H4 (cell line): ENCODE data around the gene ISG15. TPM values are rescaled to one million over a fixed set of nuclear protein-coding genes. Genes with fewer than 3 reads are reported as not detected.
"Not testable (repeated sequence)": the region's sequence is repeated elsewhere in the genome, so short reads cannot be mapped to it uniquely, and the experiment has no call there.

Experiments
- DNase-seq: peaks from one replicate; pipeline ENCODE4 v3.0.0-alpha.2; 2015; ENCODE audit warnings: low spot score
- total RNA-seq: library from RNA; depleted of rRNA; stranded (reverse); fragments of >200 nt; shearing (Covaris generic); gene quantifications from 2 replicates; pipeline ENCODE4 v1.2.3, GENCODE V29; 2014

The ISG15 gene
- total RNA-seq, 1 experiment from 2014 or later = 353 TPM

DNA sequence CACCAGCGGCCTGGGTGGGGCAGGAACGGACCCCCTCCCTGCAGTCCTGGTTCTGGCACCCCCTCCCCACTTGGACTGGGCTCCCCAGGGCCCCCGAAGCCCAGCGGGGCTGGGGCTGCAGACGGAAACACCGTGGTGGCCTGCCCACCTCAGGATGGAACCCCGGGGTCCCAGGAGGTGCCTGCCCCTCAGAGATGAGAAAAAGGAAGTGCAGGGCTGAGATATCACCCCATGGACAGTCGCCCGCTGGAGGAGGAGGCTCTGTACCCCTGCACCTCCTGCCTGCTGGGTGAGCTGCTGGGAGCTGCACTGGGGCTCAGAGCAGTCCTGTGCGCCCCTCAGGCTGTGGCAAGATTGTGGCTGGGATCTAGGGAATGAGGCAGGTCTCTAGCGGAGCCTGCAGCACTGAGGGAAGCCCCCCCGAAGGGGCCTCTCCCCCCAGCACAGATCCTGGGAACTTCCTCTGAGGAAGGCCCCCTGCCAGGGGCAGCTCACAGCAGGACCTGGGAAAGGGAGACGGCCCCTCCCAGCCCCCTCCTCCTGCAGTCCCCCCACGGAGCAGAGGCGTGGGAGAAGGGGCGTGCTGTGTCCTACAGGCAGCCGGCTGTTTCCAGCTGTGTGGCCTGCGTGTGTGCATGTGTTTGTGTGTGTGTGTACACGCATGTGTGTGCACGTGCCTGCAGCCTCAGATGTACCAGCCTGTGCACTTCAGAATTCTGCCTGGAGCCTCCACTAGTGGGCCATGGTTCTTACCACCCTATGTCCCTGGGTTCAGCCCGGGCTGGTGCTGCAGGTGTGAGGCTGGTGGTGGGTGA is 13.5 kb downstream of the ISG15 start:
- no peak for DNase-seq

DNA sequence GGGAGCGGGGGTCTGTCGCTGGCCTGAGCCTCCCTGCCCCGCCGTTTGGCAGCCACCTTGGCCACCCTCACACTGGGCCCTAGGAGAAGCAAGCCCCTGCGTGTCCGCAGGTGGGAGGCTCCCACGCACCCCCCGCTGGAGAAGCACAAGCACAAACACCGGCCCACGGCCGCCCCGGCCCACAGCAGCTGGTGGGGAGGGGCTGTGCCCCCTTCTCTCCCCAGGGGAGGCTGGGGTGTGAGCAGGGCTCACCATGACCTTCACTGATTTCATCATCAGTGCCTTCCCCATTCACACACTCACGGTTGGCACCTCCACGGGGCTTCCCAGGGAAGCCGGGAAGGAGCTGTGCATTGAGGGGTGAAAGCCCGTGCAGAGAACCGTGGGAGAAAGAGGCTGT is 14.5 kb downstream of the ISG15 start:
- no peak for DNase-seq

DNA sequence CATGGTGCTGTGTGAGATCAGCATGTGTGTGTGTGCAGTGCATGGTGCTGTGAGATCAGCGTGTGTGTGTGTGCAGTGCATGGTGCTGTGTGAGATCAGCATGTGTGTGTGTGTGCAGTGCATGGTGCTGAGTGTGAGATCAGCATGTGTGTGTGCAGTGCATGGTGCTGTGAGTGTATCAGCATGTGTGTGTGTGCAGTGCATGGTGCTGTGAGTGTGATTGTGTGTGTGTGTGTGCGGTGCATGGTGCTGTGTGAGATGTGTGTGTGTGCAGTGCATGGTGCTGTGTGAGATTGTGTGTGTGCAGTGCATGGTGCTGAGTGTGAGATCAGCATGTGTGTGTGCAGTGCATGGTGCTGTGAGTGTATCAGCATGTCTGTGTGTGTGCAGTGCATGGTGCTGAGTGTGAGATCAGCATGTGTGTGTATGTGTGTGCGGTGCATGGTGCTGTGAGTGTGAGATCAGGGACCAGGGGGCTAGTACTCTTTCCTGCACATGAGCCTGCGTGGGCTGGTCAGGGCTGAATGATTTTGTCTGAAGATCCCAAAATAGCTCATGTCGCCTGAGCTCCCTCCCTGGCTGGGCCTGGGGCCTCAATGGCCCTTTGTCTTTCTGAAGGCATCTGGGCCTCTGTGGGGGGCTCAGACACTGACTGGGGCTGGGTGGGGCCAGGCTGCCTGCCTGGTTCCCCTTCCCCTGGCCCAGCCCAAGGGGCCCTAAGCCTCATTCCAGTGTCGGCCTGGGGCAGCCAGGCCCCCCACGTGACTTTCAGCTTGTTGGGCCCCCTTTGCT is 17.8 kb downstream of the ISG15 start:
- not testable (repeated sequence) for DNase-seq

DNA sequence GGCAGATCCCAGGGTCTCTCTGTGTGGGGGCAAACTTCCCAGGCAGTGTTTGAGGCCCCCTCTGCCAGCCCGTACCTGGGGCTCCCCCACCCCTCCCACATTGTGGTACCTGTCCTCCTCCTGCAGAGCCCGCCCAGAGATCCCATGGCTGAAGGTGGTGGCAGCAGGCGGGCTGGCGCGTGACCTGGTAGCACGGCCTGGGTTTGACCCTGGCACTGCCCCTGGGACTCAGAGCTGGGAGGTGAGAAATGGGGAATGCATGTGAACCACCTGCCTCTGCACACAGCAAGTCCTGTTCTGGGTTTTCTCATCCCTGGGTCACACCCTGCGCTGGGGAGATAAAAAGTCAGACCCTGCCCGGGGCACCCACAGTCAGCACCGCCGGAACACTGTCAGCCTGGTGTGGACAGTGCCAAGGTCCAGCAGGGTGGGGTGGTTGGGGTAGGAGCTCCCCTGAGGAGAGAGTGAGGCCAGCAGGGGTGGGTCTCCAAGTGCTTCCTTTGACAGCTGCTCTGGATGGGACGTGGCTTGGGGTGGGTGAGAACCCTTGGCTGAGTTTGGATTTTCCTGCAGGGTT is 18.4 kb downstream of the ISG15 start:
- no peak for DNase-seq

DNA sequence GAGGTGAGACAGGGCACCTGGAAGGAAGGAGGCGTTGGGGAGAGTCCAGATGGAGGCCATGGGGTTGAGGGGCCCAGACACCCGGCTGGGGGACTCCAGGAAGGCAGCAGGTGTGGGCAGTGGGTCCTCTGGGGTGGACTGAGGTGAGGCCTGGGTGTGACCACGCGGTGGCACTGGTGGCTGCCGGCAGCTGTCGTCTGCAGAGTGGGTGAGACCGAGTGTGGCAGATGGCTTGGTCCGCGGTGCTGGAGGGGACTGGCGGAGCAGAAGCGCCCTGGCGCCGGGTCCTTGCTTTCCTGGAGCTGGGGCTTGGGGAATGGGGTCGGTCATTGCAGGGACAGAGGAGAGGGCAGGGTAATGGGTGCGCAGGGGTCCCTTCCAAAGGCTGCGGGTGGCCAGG is 19.1 kb downstream of the ISG15 start:
- DNase-seq = no peak

DNA sequence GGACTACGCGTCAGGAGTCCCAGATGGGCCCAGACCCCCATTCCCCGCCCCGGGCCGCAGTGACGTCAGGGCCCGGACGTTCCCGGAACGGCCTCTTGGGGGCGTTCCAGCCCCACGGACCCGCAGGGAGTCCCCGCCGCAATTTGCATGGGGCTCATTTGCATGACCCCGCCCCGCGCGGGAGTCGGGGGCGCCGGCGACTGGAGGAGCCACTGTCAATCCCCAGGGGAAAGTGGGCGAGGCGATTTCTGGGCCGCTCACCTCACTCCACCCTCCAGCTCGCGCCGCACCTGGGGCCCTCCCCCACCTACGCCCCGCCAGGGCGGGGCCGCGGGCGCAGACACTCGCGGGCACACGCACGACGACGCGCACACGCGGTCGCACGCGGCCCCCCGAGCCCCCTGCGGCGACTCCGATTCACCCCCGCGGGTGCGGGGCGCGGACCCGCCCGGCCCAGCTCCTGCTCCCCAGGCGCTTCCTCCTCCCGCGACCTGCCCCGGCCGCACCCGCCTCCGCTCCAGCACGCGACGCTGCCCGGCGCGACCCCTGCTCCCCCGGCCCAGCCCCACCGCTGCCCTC is 19.8 kb downstream of the ISG15 start:
- DNase-seq = no peak

DNA sequence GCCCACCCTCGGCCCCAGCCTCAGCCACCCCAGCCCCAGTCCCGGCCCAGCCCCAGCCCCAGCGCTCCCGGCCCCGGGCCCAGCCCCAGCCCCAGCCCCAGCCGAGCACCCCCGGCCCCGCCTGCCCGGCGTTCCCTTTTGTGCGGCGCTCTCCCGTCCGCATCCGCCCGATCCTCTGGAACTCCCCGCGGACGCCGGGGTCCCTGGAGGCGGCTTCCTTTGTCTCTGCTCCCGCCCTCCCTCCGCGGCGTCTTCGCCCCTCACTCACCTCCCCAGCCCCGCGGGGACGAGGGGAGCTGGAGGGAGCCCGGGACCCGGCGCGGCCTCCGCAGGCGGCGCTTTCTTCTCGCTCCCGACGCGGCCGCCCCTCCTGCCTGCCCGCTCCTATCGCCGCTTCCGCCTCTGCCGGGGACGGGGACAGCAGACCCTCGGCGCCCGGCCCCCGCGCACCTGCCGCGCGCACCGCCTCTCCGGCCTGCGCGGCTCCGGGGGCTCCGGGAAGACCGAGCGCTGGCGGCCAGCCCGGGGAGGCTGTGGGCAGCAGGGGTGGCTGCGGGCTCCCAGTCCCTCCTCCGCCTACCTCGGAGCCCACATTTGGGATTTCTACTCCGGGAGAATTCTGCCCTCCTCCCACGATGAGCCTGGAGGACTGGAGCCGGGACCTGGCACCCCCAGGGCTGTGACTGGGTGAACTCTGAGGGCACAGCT is 20.6 kb downstream of the ISG15 start:
- no peak for DNase-seq

DNA sequence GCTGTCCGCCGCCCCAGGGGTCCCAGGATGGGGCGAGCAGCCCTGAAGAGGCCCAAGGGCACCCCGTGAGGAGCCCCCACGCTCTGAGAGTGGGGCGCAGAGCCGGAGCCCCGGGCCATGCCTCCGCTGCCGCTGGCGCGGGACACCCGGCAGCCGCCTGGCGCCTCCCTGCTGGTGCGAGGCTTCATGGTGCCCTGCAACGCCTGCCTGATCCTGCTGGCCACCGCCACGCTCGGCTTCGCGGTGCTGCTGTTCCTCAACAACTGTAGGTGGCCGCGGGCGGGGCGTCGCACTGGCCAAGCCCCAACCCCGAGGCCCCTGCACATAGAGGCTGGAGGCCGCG is 21.1 kb downstream of the ISG15 start:
- DNase-seq = no peak

DNA sequence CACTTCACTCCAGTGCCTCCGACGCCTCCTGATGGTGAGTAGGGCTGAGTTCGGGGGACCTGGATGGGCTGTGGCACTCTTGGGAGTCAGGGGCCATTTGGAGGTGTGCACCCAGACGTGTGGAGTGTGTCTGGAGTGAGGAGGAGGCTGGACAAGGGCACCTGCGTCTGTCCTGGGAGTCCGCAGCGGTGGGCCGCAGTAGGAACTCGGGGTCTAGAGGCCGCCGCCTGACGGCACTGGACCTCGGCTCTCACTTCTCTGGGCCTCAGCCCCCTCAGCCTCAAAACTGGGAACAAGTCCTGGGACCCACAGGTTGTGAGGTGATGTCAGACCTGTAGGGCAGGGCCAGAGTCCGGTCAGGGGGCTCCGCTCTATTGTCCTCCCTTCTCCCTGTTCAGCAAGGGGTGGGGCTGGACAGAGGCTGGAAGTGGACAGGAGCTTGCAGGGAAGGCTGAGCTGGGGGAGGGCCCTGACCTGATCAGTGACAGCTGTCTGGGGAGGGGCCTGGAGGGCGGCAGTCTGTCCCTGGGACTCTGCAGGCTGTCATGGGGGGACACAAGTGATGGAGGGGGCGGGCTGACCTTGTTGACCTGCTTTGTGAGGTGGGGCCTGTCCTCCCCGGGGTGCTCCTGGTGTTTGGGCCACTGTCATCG is 22.1 kb downstream of the ISG15 start:
- DNase-seq = no peak

DNA sequence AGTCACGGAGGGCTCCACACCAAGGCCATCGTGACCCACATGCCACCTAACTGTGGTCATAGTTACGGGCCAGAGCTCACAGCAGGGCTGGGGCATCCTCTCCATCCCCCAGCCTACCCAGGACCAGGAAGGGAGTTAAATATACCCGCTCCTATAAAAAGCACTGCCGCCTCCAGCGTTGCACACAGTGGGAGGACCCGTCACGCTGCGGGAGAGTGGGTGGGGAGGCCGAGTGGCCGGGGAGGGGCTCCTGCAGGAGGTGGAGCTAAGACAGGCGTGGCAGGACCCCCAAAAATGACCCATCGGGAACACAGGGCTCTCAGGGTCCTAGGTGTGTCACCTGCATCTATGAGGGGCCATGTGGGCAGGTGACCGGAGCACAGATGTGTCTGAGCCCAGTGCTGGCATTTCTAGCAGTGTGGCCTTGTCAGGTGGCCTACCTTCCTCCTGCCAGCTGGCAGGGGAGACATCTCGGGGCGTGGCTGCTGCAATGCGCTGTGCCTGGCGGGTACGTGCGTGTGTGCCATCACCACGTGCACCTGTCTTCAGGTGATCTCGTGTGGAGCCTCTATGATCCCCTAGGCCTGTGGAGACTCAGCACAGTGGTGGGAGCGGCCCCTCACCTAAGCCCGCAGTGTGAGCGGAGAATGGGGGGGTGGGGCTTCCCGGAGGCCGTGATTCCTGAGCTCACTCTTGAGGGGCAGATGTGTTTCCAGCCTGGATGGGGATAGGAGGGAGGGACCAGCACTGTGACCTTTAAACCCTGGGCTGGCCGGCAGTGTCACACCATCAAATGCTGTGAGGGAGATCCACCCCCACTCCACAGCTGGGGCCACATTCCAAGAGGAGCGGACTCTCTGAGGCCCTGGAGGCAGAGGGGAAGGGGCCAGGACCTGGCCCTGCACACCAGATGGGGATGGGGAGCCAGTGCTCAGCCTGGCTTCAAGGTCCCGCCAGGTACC is 24.4 kb downstream of the ISG15 start:
- no peak for DNase-seq

DNA sequence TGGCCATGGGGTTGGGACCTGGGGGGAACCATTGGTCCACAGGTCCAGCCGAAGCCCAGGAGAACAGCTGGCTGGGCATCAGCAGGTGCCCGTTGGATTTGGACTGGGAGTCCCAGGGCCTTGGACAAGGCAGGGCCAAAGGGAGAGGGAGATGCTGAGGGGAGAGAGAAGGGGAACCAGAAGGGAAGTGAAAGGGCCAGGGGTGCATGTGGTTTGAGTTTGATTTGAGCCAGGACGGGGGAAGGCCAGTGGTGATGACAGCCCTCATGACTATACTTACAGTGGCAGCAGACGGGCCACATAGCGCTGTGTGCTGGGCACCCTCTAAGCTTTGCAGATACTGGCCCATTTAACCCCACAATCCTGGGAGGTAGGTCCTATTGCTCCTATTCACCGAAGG is 25.4 kb downstream of the ISG15 start:
- DNase-seq = no peak

DNA sequence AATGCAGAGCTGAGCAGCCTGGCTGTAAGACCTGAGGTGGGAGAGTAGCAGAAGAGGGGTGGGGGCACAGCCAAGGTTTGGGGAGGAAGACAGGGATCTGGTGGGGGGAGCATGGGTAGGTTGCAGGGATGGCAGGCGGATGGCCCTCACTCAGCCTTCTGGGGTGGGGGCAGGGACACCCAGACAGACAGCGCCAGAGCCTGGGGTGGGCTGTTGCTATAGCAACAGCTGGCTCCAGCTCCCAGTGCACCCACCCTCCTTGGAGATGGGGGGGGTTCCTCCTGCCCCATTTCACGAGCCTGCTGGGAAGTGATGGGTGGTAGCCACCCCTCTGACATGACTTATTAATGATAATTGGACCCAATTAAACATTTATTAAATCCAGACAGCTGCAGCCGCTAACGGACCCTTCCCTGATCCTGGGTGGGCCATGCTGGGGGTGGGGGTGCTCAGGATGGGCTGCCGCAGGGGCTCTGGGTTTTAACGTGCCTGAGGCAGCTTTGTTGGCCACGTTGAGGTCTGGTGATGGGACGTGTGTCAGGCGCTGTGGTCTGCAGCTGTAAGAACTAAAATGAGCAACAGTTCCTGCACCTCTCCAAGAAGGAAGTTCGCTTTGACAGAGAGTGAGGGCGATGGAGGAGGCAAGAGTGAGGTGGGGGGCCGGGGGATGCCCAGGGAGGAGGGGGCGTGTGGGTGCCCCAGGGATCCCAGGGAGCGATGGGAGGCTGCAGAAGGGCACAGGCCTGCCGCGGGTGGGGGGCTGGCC is 26.0 kb downstream of the ISG15 start:
- DNase-seq = no peak

DNA sequence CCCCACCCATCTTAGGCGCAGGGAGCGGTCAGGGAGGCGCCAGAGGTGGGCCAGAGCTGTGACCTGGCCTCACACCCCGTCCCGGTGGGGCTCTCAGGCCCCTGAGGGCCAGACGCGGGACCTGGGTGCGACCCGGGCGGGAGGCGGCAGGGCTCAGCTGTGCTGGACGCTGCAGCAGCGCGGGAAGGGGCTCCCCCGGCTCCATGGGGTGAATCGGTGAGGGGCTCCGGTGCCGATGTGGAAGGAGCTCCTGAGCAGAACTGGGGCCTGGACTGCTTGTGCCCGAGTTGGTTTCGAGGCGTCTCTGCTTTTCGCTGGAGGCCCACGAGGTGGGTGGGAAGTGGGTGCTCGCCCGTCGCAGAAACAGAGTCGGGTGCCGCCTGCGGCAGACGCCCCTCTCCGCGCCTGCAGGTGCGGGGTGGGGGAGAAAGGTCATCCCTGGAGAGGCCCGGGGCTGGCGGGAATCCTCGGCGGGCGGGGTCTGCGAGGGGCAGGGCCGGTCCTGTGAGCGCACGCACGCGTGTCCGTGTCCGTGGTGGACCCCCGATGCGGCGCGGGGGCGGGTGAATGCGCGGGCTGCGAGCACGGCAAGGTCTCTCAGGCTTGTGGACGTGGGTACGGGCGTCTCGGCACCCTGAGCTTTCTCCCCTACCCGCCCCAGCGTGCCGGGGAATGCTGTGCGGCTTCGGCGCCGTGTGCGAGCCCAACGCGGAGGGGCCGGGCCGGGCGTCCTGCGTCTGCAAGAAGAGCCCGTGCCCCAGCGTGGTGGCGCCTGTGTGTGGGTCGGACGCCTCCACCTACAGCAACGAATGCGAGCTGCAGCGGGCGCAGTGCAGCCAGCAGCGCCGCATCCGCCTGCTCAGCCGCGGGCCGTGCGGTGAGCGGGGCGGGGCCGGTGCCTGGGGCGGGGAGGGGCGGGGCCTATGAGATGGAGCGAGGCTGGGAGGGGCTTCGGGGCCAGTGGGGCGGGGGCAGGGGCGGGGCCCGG is 27.0 kb downstream of the ISG15 start:
- no peak for DNase-seq

DNA sequence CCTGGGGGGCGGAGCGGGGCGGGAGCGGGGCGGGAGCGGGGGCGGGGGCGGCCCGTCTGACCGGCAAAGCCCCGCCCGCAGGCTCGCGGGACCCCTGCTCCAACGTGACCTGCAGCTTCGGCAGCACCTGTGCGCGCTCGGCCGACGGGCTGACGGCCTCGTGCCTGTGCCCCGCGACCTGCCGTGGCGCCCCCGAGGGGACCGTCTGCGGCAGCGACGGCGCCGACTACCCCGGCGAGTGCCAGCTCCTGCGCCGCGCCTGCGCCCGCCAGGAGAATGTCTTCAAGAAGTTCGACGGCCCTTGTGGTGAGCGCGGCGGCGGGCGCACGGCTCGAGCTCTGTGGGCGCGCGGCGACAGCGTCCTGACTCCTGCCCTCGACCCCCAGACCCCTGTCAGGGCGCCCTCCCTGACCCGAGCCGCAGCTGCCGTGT is 27.8 kb downstream of the ISG15 start:
- no peak for DNase-seq

DNA sequence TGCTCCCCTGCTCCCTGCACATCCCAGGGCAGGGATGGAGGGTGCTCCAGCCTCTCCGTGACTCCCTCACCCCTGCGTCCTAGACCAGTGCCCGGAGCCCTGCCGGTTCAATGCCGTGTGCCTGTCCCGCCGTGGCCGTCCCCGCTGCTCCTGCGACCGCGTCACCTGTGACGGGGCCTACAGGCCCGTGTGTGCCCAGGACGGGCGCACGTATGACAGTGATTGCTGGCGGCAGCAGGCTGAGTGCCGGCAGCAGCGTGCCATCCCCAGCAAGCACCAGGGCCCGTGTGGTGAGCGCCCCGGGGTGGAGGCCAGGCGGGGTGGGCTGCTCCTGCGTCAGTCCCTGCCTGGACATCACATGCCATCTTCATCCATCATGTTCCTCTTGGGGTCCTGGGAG is 28.6 kb downstream of the ISG15 start:
- DNase-seq = no peak

DNA sequence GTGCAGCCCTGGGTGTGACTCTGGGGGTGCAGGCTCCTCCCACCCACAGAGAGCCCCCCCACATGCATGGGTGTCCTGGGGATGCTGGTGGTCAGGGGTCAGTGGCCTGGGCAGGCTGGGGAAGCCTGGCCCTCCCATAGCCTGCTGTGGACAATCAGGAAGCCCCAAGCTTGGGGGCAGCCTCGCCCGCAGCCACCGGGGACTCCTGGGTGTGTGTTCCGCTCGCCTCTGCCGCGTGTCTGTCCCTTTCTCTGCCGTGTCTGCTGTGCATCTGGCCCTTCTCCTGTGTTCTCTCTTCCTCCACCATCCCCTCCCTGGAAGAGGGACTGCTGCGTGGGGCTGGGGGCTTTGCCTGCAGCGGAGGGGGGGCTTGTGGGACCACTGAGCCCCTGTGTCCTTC is 29.5 kb downstream of the ISG15 start:
- no peak for DNase-seq

DNA sequence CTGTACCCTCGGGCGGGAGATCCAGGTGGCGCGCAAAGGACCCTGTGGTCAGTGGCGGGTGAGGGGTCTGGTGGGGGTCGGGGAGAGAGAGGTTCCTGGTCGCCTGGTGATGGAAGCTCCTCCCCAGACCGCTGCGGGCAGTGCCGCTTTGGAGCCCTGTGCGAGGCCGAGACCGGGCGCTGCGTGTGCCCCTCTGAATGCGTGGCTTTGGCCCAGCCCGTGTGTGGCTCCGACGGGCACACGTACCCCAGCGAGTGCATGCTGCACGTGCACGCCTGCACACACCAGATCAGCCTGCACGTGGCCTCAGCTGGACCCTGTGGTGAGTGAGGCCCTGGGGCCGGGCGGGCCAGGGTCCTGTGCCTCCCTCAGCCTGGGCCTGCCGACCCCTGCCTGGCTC is 30.1 kb downstream of the ISG15 start:
- DNase-seq = no peak

DNA sequence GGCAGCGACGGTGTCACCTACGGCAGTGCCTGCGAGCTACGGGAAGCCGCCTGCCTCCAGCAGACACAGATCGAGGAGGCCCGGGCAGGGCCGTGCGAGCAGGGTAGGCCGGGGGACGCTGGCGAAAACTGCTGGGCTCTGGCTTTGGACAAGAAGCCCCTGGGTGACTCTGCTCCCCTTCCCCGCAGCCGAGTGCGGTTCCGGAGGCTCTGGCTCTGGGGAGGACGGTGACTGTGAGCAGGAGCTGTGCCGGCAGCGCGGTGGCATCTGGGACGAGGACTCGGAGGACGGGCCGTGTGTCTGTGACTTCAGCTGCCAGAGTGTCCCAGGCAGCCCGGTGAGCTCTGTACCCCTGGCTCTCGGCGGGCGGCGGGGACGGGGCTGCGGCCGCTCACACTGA is 30.6 kb downstream of the ISG15 start:
- no peak for DNase-seq
